Common myeloid progenitor, CD34-positive (primary cell): ENCODE results near the gene TMPRSS3.

Experiments
- CTCF ChIA-PET: fragments of 350-600 bp; sonication (Branson Sonifier 250); formaldehyde crosslinking; loops from one replicate; lab custom pipeline; 2021; ENCODE audit warnings: antibody characterized with exemption; lab: Charles Lee
- POLR2A ChIA-PET: fragments of 350-600 bp; sonication (Branson Sonifier 250); formaldehyde crosslinking; loops from one replicate; lab custom pipeline; 2021; ENCODE audit warnings: antibody characterized with exemption; lab: Charles Lee
- DNase-seq, 3 donors: peaks; one replicate each; pipeline versions ENCODE4 v3.0.0 to v3.0.0-alpha.2; 2013
- H3K27ac ChIP-seq, 2 experiments: 1 replicate in 1 of 2; 2 replicates in 1 of 2; pipeline ENCODE4 v1.7.0; 2013; ENCODE audit warnings: inconsistent platforms in 2 of 2, low read length in 2 of 2, mild to moderate bottlenecking in 2 of 2, low read depth in 1 of 2, moderate library complexity in 1 of 2; ENCODE audit not compliant: severe bottlenecking in 2 of 2, insufficient read depth in 1 of 2, poor library complexity in 1 of 2
- H3K27me3 ChIP-seq, 5 experiments: replicated peaks in 2 of 5; 1 replicate in 3 of 5; 2 replicates in 2 of 5; pipeline versions ENCODE4 v1.6.1 to v1.7.0; 2013; ENCODE audit warnings: low read length in 4 of 5, mild to moderate bottlenecking in 2 of 5, moderate library complexity in 2 of 5, inconsistent platforms in 1 of 5; ENCODE audit not compliant: insufficient read depth in 5 of 5, control insufficient read depth in 4 of 5
- H3K36me3 ChIP-seq, 4 experiments: 1 replicate in 2 of 4; 2 replicates in 2 of 4; pipeline versions ENCODE4 v1.6.1 to v1.7.0; 2013; ENCODE audit warnings: low read length in 3 of 4, control low read depth in 1 of 4, mild to moderate bottlenecking in 1 of 4; ENCODE audit not compliant: control insufficient read depth in 4 of 4, insufficient read depth in 4 of 4
- H3K4me1 ChIP-seq, 4 experiments: 1 replicate in 3 of 4; 2 replicates in 1 of 4; pipeline versions ENCODE4 v1.6.1 to v1.7.1; 2013; ENCODE audit warnings: low read length in 3 of 4, mild to moderate bottlenecking in 3 of 4, control low read depth in 1 of 4, inconsistent platforms in 1 of 4, moderate library complexity in 1 of 4; ENCODE audit not compliant: control insufficient read depth in 4 of 4, insufficient read depth in 4 of 4; ENCODE audit errors: control extremely low read depth in 1 of 4
- H3K4me3 ChIP-seq, 7 experiments: 1 replicate in 4 of 7; 2 replicates in 3 of 7; pipeline versions ENCODE4 v1.5.1 to v1.7.0; 2013; ENCODE audit warnings: mild to moderate bottlenecking in 7 of 7, low read length in 6 of 7, moderate library complexity in 6 of 7, inconsistent platforms in 2 of 7, low read depth in 2 of 7, control low read depth in 1 of 7; ENCODE audit not compliant: insufficient read depth in 4 of 7, control insufficient read depth in 1 of 7; ENCODE audit errors: extremely low read depth in 1 of 7
- H3K9me3 ChIP-seq, 5 experiments: 1 replicate in 4 of 5; 2 replicates in 1 of 5; pipeline versions ENCODE4 v1.6.1 to v1.7.1; 2013; ENCODE audit warnings: low read length in 4 of 5, mild to moderate bottlenecking in 2 of 5, inconsistent platforms in 1 of 5, low read depth in 1 of 5, moderate library complexity in 1 of 5; ENCODE audit not compliant: control insufficient read depth in 4 of 5, insufficient read depth in 2 of 5; ENCODE audit errors: control extremely low read depth in 1 of 5
- WGBS: methylation state at CpG from one replicate; pipeline ENCODE4 v1.1.5; 2013; ENCODE audit not compliant: insufficient coverage; 5-methylcytosine and 5-hydroxymethylcytosine counted together

The TMPRSS3 gene

DNA sequence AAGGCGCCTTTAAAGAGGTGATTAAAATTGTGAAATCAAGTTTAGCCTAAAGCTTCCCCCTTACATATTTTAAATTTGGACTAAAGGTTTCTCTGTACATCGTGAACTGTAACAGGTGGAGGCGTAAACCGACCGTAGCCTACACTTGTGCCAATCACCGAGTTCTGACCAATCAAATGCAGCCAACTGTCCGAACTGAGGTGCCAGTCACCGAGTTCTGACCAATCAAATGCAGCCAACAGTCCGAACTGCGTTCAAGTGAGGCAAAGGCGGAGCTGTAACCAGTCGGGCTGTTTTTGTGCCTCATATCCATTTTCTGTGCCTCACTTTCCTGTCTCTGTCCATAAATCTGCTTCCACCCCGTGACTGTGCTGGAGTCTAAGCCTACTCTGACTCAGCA is 36.9 kb downstream of the TMPRSS3 start:
- Histone ChIP-seq H3K36me3 (no peaks in the 10 kb centered on the region), H3K4me3 (no peak overlapping the region), H3K27me3 (peaks cover 0 to 6% (median 2%) of the 10 kb centered on the region in 5 experiments), H3K27ac (no peak overlapping the region), H3K4me1 (no peaks in the 10 kb centered on the region), H3K9me3 (peaks cover 0 to 23% (median 14%) of the 10 kb centered on the region in 5 experiments)
- POLR2A ChIA-PET: no interaction called here
- CTCF ChIA-PET: no interaction called here
- WGBS: 95% methylated on average over 12 of the region's 13 CpGs
- DNase-seq: no peak

DNA sequence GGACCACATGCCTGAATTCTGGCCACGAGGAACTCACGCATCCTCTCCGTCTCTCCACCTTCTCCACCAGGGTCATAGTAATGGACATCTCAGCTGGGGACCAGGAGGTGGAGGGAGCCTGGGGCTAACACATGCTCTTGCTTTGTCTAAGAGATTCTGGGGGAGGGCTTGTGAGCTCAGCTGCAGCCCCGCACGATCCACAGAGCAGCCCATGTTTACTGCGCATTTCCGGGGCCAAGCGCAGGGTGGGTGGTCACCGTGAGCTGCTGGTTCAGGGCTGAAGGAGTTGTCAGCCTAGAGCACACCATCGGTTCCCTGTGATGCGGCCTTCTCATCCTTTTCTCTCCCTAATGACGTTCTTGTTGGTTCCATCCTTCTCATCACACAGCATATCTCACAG is 37.6 kb downstream of the TMPRSS3 start:
- ChIA-PET CTCF (interaction anchor here (1.3 to 1.4 kb wide), 2 partner anchors 23 to 88 kb away, joined by 3 to 4 read pairs; no protein-coding TSS in a partner anchor), POLR2A (no interaction called here)
- H3K4me1 ChIP-seq: no peaks in the 10 kb centered on the region
- peaks cover 0 to 6% (median under 1%) of the 10 kb centered on the region in 5 experiments for H3K27me3 ChIP-seq
- no peak overlapping the region for H3K27ac ChIP-seq
- 97% methylated on average over 12 of the region's 12 CpGs for WGBS
- peaks cover 0 to 23% (median 14%) of the 10 kb centered on the region in 5 experiments for H3K9me3 ChIP-seq
- no peaks in the 10 kb centered on the region for H3K36me3 ChIP-seq
- DNase-seq: no peak
- no peak overlapping the region for H3K4me3 ChIP-seq

GRCh38 chr21:42357307-42357706 is 38.5 kb downstream of the TMPRSS3 start:
- peaks cover 0 to 6% (median 0%) of the 10 kb centered on the region in 5 experiments for H3K27me3 ChIP-seq
- CTCF ChIA-PET: interaction anchor here (1.1 to 1.4 kb wide), 3 partner anchors 12 to 89 kb away, joined by 3 to 4 read pairs (median 3); no protein-coding TSS in a partner anchor
- POLR2A ChIA-PET: no interaction called here
- DNase-seq: no peak
- H3K36me3 ChIP-seq: no peaks in the 10 kb centered on the region
- no peak overlapping the region for H3K27ac ChIP-seq
- no peak overlapping the region for H3K4me3 ChIP-seq
- no CpG with 5 or more reads among the region's 3 CpGs for WGBS
- no peaks in the 10 kb centered on the region for H3K4me1 ChIP-seq
- H3K9me3 ChIP-seq: peaks cover 0 to 23% (median 14%) of the 10 kb centered on the region in 5 experiments

GRCh38 chr21:42356650-42357049 is 39.2 kb downstream of the TMPRSS3 start:
- H3K4me1 ChIP-seq: no peaks in the 10 kb centered on the region
- H3K27ac ChIP-seq: no peak overlapping the region
- WGBS: 82% methylated on average over 6 of the region's 6 CpGs
- ChIA-PET POLR2A (no interaction called here), CTCF (interaction anchor here (1.1 kb wide), 1 partner anchor 13 kb away, joined by 3 read pairs; no protein-coding TSS in a partner anchor)
- no peak for DNase-seq
- H3K9me3 ChIP-seq: peaks cover 0 to 23% (median 14%) of the 10 kb centered on the region in 5 experiments
- no peaks in the 10 kb centered on the region for H3K36me3 ChIP-seq
- H3K4me3 ChIP-seq: no peak overlapping the region
- H3K27me3 ChIP-seq: peaks cover 0 to 4% (median 0%) of the 10 kb centered on the region in 5 experiments

DNA sequence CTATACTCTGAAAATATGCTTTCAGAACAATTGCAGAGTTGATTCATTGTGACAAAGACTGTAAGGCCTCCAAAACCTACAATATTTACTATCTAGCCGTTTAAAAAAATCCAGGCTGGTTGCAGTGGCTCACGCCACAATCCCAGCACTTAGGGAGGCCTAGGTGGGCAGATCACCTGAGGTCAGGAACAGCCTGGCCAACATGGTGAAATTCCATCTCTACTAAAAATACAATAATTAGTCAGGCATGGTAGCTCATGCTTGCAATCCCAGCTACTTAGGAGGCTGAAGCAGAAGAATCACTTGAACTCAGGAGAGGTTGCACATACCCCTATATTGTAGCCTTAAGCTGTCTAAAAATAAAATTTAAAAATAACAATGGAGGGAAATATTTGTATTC is 39.8 kb downstream of the TMPRSS3 start:
- 100% methylated on average over 2 of the region's 2 CpGs for WGBS
- POLR2A ChIA-PET: no interaction called here
- H3K4me1 ChIP-seq: no peaks in the 10 kb centered on the region
- CTCF ChIA-PET: no interaction called here
- H3K27ac ChIP-seq: no peak overlapping the region
- no peak for DNase-seq
- H3K4me3 ChIP-seq: no peak overlapping the region
- peaks cover 0 to 23% (median 14%) of the 10 kb centered on the region in 5 experiments for H3K9me3 ChIP-seq
- no peaks in the 10 kb centered on the region for H3K36me3 ChIP-seq
- peaks cover 0 to 2% (median 0%) of the 10 kb centered on the region in 5 experiments for H3K27me3 ChIP-seq

DNA sequence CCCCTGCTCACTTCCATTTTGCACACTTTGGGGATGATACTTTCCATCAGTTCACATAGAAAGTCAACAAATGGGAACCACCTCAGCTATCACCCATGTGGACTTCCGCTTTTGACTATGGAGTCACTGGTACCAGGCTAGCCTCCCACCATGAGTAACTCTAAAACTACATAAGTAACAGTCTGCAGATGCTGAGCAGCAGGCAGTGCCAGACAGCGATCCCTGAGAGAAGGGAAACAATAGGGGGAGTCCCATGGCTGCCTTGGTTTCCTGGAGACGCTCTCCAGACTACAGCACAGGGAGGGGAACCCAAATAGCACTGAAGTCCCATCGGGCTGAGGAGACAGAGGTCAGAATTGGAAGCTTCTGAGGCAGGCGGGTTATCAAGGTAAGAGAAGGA is 42.2 kb downstream of the TMPRSS3 start:
- no peaks in the 10 kb centered on the region for H3K4me1 ChIP-seq
- no peak overlapping the region for H3K27ac ChIP-seq
- ChIA-PET POLR2A (no interaction called here), CTCF (interaction anchor here (0.7 to 1.1 kb wide), 3 partner anchors 9 to 183 kb away, joined by 3 read pairs; no protein-coding TSS in a partner anchor)
- no peaks in the 10 kb centered on the region for H3K36me3 ChIP-seq
- peaks cover 0 to 2% (median 0%) of the 10 kb centered on the region in 5 experiments for H3K27me3 ChIP-seq
- DNase-seq: no peak
- H3K9me3 ChIP-seq: peaks cover 0 to 18% (median 8%) of the 10 kb centered on the region in 5 experiments
- WGBS: 100% methylated on average over 3 of the region's 5 CpGs
- no peak overlapping the region for H3K4me3 ChIP-seq

DNA sequence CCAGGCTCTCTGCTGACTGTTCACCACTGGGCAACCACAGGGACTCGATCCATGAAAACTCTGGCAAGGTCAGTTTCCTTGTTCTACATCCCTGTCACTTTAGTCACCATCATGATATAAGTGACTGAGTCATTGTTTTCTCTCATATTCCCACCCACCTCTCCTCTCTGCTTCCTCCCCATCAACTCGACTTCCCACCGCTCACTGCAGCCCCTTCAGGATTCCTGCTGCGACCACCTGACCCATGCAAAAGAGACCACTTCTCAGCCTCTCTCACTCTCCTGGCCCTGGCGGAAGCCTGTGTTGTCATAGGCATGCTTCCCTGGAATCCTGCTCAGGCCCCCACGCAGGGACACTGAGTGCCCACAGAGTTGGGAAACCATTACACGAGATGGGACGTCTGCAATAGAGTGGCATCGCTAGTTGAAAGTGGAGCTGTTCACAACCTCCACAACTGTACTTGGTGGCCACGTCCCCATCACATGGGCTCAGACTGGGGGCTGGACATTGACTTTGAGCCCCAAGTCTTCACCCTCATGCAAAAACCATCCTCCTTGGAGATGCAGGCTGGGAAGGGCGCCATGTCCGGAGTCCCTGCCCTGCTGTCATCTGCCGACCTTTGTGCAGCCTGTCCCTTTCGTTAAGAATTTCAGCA is 43.3 kb downstream of the TMPRSS3 start:
- CTCF ChIA-PET: no interaction called here
- H3K36me3 ChIP-seq: no peaks in the 10 kb centered on the region
- no peak overlapping the region for H3K4me3 ChIP-seq
- peaks cover 0 to 18% (median 8%) of the 10 kb centered on the region in 5 experiments for H3K9me3 ChIP-seq
- no peak for DNase-seq
- H3K27ac ChIP-seq: no peak overlapping the region
- POLR2A ChIA-PET: no interaction called here
- no peaks in the 10 kb centered on the region for H3K4me1 ChIP-seq
- H3K27me3 ChIP-seq: peaks cover 0 to 2% (median 0%) of the 10 kb centered on the region in 5 experiments
- 90% methylated on average over 14 of the region's 14 CpGs for WGBS
